DND-41 (cell line): ENCODE measurements around the gene NUMA1.

ENCODE experiments used
- ATAC-seq: fragments of 200-7000 bp; cut with Tn5 transposase; 3 replicates; pipeline ENCODE4 v1.9.1; 2021; ENCODE audit warnings: low read depth; ENCODE audit not compliant: insufficient read depth
- DNase-seq: peaks from one replicate; pipeline ENCODE4 v3.0.0-alpha.2; 2020
- H2AFZ ChIP-seq: 2 replicates; pipeline ENCODE4 v1.6.0; 2012; ENCODE audit warnings: low read depth, low read length
- H3K27ac ChIP-seq: 2 replicates; pipeline ENCODE4 v1.5.1; 2012; ENCODE audit warnings: low read length, inconsistent platforms
- H3K27me3 ChIP-seq: fragments of 200-600 bp; sonication (generic); 2 replicates; pipeline ENCODE4 v1.6.0; 2012; ENCODE audit warnings: low read length, mild to moderate bottlenecking, inconsistent platforms; ENCODE audit not compliant: insufficient read depth, poor library complexity
- H3K36me3 ChIP-seq: 2 replicates; pipeline ENCODE4 v1.5.1; 2012; ENCODE audit warnings: low read length, inconsistent platforms; ENCODE audit not compliant: insufficient read depth
- H3K4me1 ChIP-seq: 2 replicates; pipeline ENCODE4 v1.5.1; 2012; ENCODE audit warnings: mild to moderate bottlenecking, low read length; ENCODE audit not compliant: insufficient read depth
- H3K4me2 ChIP-seq: 2 replicates; pipeline ENCODE4 v1.6.0; 2012; ENCODE audit warnings: mild to moderate bottlenecking, moderate library complexity, low read length, inconsistent platforms; ENCODE audit not compliant: insufficient read depth
- H3K4me3 ChIP-seq, 2 experiments: fragments of 200-600 bp in 1 of 2; shearing (Covaris generic) in 1 of 2; 2 replicates each; pipeline ENCODE4 v1.5.1; 2012 to 2016; ENCODE audit warnings: inconsistent platforms in 2 of 2, low read length in 2 of 2, mild to moderate bottlenecking in 2 of 2, low read depth in 1 of 2, moderate library complexity in 1 of 2
- H3K79me2 ChIP-seq: 2 replicates; pipeline ENCODE4 v1.6.0; 2012; ENCODE audit warnings: low read length, inconsistent platforms; ENCODE audit not compliant: insufficient read depth
- H3K9ac ChIP-seq: 2 replicates; pipeline ENCODE4 v1.6.0; 2012; ENCODE audit warnings: low read depth, mild to moderate bottlenecking, inconsistent platforms, low read length, moderate library complexity
- H3K9me3 ChIP-seq: 2 replicates; pipeline ENCODE4 v1.5.1; 2012; ENCODE audit warnings: low read length, moderate library complexity, mild to moderate bottlenecking, inconsistent platforms; ENCODE audit not compliant: insufficient read depth, severe bottlenecking
- H4K20me1 ChIP-seq: 2 replicates; pipeline ENCODE4 v1.6.0; 2012; ENCODE audit warnings: low read length; ENCODE audit not compliant: insufficient read depth
- EZH2 ChIP-seq: IDR thresholded peaks from 3 replicates; pipeline ENCODE4 v1.6.1; 2012; ENCODE audit warnings: borderline replicate concordance, low read depth, mild to moderate bottlenecking, moderate library complexity, low read length, inconsistent platforms; ENCODE audit not compliant: severe bottlenecking
- TF ChIP-seq, protein P1 (sequence below): IDR thresholded peaks from 2 replicates; pipeline ENCODE4 v1.5.1; 2012; ENCODE audit warnings: borderline replicate concordance, low read length, moderate library complexity, mild to moderate bottlenecking; ENCODE audit not compliant: poor library complexity, severe bottlenecking; ENCODE audit errors: extremely low read depth

NUMA1 gene

DNA sequence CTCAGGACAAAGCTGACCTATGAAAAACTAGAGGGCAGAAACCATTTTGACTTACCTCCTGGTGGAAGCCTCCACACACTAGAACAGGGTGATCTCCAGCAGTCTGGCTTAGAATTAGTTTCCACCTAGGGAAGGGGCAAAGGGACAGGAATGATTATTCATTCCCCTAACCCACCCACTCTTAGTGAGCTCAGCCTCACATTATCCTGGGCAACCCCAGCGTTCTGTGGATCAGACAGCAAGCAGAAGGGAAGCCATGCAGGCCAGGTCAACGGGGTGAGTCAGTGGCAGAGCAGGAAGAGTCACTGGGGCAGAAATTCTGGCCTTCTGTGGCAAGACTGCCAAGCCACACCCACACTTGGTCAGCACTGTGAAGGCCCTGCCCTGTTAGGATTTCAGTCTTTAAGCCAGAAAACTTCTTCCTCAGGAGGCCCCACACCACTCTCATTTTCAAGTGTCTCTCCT is 10.5 kb downstream of the NUMA1 start:
- H3K27me3 ChIP-seq = no peaks in the 10 kb centered on the region
- no peak overlapping the region for H3K4me3 ChIP-seq
- ATAC-seq (no peak), DNase-seq (no peak)
- no peak overlapping the region for H3K4me2 ChIP-seq
- H2AFZ ChIP-seq = no peak overlapping the region
- peaks cover 8% of the 10 kb centered on the region for H3K4me1 ChIP-seq
- peaks cover 93% of the 10 kb centered on the region for H3K79me2 ChIP-seq
- TF ChIP-seq, protein P1, sequence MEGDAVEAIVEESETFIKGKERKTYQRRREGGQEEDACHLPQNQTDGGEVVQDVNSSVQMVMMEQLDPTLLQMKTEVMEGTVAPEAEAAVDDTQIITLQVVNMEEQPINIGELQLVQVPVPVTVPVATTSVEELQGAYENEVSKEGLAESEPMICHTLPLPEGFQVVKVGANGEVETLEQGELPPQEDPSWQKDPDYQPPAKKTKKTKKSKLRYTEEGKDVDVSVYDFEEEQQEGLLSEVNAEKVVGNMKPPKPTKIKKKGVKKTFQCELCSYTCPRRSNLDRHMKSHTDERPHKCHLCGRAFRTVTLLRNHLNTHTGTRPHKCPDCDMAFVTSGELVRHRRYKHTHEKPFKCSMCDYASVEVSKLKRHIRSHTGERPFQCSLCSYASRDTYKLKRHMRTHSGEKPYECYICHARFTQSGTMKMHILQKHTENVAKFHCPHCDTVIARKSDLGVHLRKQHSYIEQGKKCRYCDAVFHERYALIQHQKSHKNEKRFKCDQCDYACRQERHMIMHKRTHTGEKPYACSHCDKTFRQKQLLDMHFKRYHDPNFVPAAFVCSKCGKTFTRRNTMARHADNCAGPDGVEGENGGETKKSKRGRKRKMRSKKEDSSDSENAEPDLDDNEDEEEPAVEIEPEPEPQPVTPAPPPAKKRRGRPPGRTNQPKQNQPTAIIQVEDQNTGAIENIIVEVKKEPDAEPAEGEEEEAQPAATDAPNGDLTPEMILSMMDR = no peak
- TF ChIP-seq EZH2 = no peak
- peaks cover 54% of the 10 kb centered on the region for H4K20me1 ChIP-seq
- no peak overlapping the region for H3K27ac ChIP-seq
- peaks cover 51% of the 10 kb centered on the region for H3K36me3 ChIP-seq
- H3K9ac ChIP-seq = no peak overlapping the region
- H3K9me3 ChIP-seq = no peaks in the 10 kb centered on the region

DNA sequence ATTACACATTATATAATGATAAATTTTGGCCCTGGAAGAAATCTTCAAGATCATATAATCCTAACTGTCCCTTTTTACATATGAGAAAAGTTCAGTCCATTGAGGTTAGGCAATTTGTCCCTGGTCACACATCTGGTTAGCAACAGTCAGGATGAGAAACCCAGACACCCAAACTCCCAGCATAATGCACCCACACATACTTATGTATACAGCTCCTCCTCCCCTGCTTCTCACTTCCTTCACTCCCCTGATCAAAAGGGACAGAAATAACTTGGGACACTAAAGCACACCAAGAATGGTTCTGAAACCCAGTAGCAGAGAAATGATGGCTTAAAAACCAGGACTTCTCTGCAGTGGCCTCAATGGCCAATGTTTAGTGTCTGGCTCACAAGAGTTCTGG is 11.1 kb downstream of the NUMA1 start:
- ATAC-seq (no peak), DNase-seq (no peak)
- peaks cover 93% of the 10 kb centered on the region for H3K79me2 ChIP-seq
- H3K27ac ChIP-seq = no peak overlapping the region
- no peaks in the 10 kb centered on the region for H3K27me3 ChIP-seq
- H3K4me3 ChIP-seq = no peak overlapping the region
- no peak overlapping the region for H3K4me2 ChIP-seq
- peaks cover 50% of the 10 kb centered on the region for H4K20me1 ChIP-seq
- H3K4me1 ChIP-seq = peaks cover 8% of the 10 kb centered on the region
- no peak overlapping the region for H3K9ac ChIP-seq
- H3K9me3 ChIP-seq = no peaks in the 10 kb centered on the region
- TF ChIP-seq, protein P1 = no peak
- no peak overlapping the region for H2AFZ ChIP-seq
- peaks cover 48% of the 10 kb centered on the region for H3K36me3 ChIP-seq

DNA sequence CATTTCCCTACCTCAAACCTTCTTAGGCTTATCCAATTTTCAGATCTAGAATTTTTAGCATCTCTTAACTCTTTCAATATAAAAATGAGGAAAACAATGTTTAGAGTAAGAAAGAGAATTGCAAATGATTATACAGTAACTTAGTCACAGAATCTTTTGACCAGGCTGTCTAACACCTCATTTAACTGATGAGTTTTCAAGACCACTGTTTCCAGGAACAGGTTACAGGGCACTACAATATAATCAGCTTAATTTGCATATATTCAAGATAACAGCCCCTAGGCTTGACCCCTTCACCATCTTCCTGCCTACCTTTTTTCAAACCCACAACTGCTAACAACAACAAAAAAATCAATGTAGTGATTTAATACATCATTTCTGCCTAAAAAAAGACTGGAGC is 12.7 kb downstream of the NUMA1 start:
- Histone ChIP-seq H2AFZ (no peak overlapping the region), H4K20me1 (peaks cover 53% of the 10 kb centered on the region), H3K36me3 (peaks cover 60% of the 10 kb centered on the region), H3K9ac (no peak overlapping the region), H3K4me3 (no peak overlapping the region), H3K9me3 (no peaks in the 10 kb centered on the region), H3K4me1 (peaks cover 8% of the 10 kb centered on the region), H3K27me3 (no peaks in the 10 kb centered on the region), H3K79me2 (peaks cover 94% of the 10 kb centered on the region), H3K27ac (no peak overlapping the region), H3K4me2 (no peak overlapping the region)
- DNase-seq (no peak), ATAC-seq (no peak)
- TF ChIP-seq, protein P1 = no peak
- no peak for TF ChIP-seq EZH2

DNA sequence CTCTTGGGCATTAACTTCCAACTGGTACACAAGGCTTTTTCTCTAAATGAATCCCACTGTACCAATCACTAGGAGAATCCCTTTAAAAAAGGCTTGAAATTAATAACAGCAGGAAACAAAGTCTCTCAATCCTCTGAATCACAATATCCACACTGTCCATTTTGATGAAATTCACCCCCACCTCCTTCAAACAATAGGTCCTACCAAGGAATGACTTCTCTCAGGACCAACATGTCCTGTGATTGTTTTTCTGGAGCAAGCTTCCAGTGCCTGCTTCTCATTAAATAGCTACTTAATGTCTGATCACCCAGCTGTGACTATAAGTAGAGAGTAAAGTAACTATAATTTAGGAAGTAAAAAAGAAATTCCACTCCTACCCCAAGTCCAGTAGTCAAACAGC is 13.1 kb downstream of the NUMA1 start:
- Histone ChIP-seq H3K36me3 (peaks cover 64% of the 10 kb centered on the region), H2AFZ (no peak overlapping the region), H3K27me3 (no peaks in the 10 kb centered on the region), H3K27ac (no peak overlapping the region), H3K4me3 (no peak overlapping the region), H3K4me1 (peaks cover 5% of the 10 kb centered on the region), H3K79me2 (peaks cover 94% of the 10 kb centered on the region), H3K4me2 (no peak overlapping the region), H3K9me3 (no peaks in the 10 kb centered on the region), H3K9ac (no peak overlapping the region), H4K20me1 (peaks cover 49% of the 10 kb centered on the region)
- DNase-seq = no peak
- no peak for ATAC-seq
- no peak for TF ChIP-seq EZH2
- TF ChIP-seq, protein P1 = no peak
